ENCODE data around the gene EYS. TPM values are rescaled to one million over a fixed set of nuclear protein-coding genes. Genes with fewer than 3 reads are reported as not detected.

The EYS gene
- total RNA-seq, 2 donors from 2014 or later: not detected

- Histone ChIP-seq H3K27me3 (no peaks in the 10 kb centered on the region), H3K4me1 (no peaks in the 10 kb centered on the region), H3K4me3 (no peak overlapping the region), H3K9me3 (no peaks in the 10 kb centered on the region), H3K36me3 (no peaks in the 10 kb centered on the region), H3K27ac (no peak overlapping the region)
- no peak for TF ChIP-seq CTCF (IDR thresholded peaks at IDR 0.05)
- DNase-seq (ENCODE audit: low spot score): no peak
Observed at GRCh38 chr6:64104051-64104450, 1603.0 kb downstream of the EYS start.

- no peak for DNase-seq (ENCODE audit: low spot score)
- no peaks in the 10 kb centered on the region for H3K4me1 ChIP-seq
- no peaks in the 10 kb centered on the region for H3K36me3 ChIP-seq
- no peak overlapping the region for H3K27ac ChIP-seq
- H3K27me3 ChIP-seq: no peaks in the 10 kb centered on the region
- H3K9me3 ChIP-seq: no peaks in the 10 kb centered on the region
- no peak for TF ChIP-seq CTCF (IDR thresholded peaks at IDR 0.05)
- no peak overlapping the region for H3K4me3 ChIP-seq
Observed at GRCh38 chr6:64103480-64103879, 1603.5 kb downstream of the EYS start.

GRCh38 chr6:64100702-64101303 lies 1606.2 kb downstream of the EYS start:
- no peak overlapping the region for H3K27ac ChIP-seq
- TF ChIP-seq CTCF (IDR thresholded peaks at IDR 0.05): no peak
- no peaks in the 10 kb centered on the region for H3K27me3 ChIP-seq
- H3K9me3 ChIP-seq: no peaks in the 10 kb centered on the region
- no peak for DNase-seq (ENCODE audit: low spot score)
- H3K4me3 ChIP-seq: no peak overlapping the region
- H3K36me3 ChIP-seq: no peaks in the 10 kb centered on the region
- no peaks in the 10 kb centered on the region for H3K4me1 ChIP-seq

- DNase-seq (ENCODE audit: low spot score): no peak
Observed at GRCh38 chr6:64090352-64090751, 1616.7 kb downstream of the EYS start.

GRCh38 chr6:64085126-64085525 lies 1621.9 kb downstream of the EYS start:
- H3K4me1 ChIP-seq: no peaks in the 10 kb centered on the region
- H3K9me3 ChIP-seq: no peaks in the 10 kb centered on the region
- TF ChIP-seq CTCF (IDR thresholded peaks at IDR 0.05): no peak
- no peak for DNase-seq (ENCODE audit: low spot score)
- H3K27me3 ChIP-seq: no peaks in the 10 kb centered on the region
- no peaks in the 10 kb centered on the region for H3K36me3 ChIP-seq
- no peak overlapping the region for H3K4me3 ChIP-seq
- no peak overlapping the region for H3K27ac ChIP-seq

More at GRCh38 chr6:64090352-64090751, 1616.7 kb downstream of the EYS start:
- H3K4me3 ChIP-seq: no peak overlapping the region
- no peak for TF ChIP-seq CTCF (IDR thresholded peaks at IDR 0.05)
- H3K27ac ChIP-seq: no peak overlapping the region
- no peaks in the 10 kb centered on the region for H3K36me3 ChIP-seq
- H3K9me3 ChIP-seq: peaks cover 0 to 3% of the 10 kb centered on the region in 2 donors
- H3K4me1 ChIP-seq: no peaks in the 10 kb centered on the region
- H3K27me3 ChIP-seq: no peaks in the 10 kb centered on the region

GRCh38 chr6:64084185-64084663 lies 1622.8 kb downstream of the EYS start:
- Histone ChIP-seq H3K27ac (no peak overlapping the region), H3K27me3 (no peaks in the 10 kb centered on the region), H3K4me3 (no peak overlapping the region), H3K36me3 (no peaks in the 10 kb centered on the region), H3K4me1 (no peaks in the 10 kb centered on the region), H3K9me3 (no peaks in the 10 kb centered on the region)
- TF ChIP-seq CTCF (IDR thresholded peaks at IDR 0.05): no peak
- DNase-seq (ENCODE audit: low spot score): no peak

Data from right atrium auricular region (tissue), 2 donors.